Measurements from ENCODE around the gene WDR59. TPM values are rescaled to one million over a fixed set of nuclear protein-coding genes. Genes with fewer than 3 reads are reported as not detected.

WDR59 gene
- total RNA-seq, 2 experiments from 2014 or later = 67.1 to 72.3 TPM

- Mint-ChIP-seq H3K27ac (no peak overlapping the region), H3K4me1 (peaks cover 18% of the 10 kb centered on the region), H3K9me3 (no peaks in the 10 kb centered on the region), H3K4me3 (no peak overlapping the region), H3K27me3 (no peaks in the 10 kb centered on the region), H3K36me3 (ENCODE audit: low read depth) (peaks cover 23% of the 10 kb centered on the region)
- DNase-seq = no peak
- POLR2A ChIA-PET = no interaction called here
- CTCF ChIA-PET = interaction anchor here (0.6 kb wide), 1 partner anchor 357 kb away, joined by 3 read pairs; no protein-coding TSS in a partner anchor
These were observed 107.2 kb downstream of the WDR59 start for GRCh38 chr16:74877706-74878105.

GRCh38 chr16:74874912-74875546 is 109.9 kb downstream of the WDR59 start:
- POLR2A ChIA-PET = interaction anchor here (0.7 kb wide), 1 partner anchor 95 kb away, joined by 3 read pairs; no protein-coding TSS in a partner anchor
- Mint-ChIP-seq H3K9me3 (no peaks in the 10 kb centered on the region), H3K27me3 (no peaks in the 10 kb centered on the region), H3K4me1 (peaks cover 18% of the 10 kb centered on the region), H3K27ac (peak overlapping the region; percentile 44), H3K36me3 (ENCODE audit: low read depth) (peaks cover 20% of the 10 kb centered on the region), H3K4me3 (no peak overlapping the region)
- no peak for DNase-seq
- CTCF ChIA-PET = interaction anchor here (0.9 kb wide), 1 partner anchor 236 kb away, joined by 3 read pairs; no protein-coding TSS in a partner anchor

GRCh38 chr16:74874123-74874522 is 110.8 kb downstream of the WDR59 start:
- ChIA-PET CTCF (interaction anchor here (1.2 to 2.6 kb wide), 2 partner anchors 11 to 25 kb away, joined by 3 to 21 read pairs; no protein-coding TSS in a partner anchor), POLR2A (interaction anchor here (0.7 to 1.2 kb wide), 2 partner anchors 14 to 96 kb away, joined by 3 to 4 read pairs; no protein-coding TSS in a partner anchor)
- H3K36me3 Mint-ChIP-seq (ENCODE audit: low read depth) = peaks cover 24% of the 10 kb centered on the region
- H3K27me3 Mint-ChIP-seq = no peaks in the 10 kb centered on the region
- peak overlapping the region; percentile 65 for H3K27ac Mint-ChIP-seq
- no peaks in the 10 kb centered on the region for H3K9me3 Mint-ChIP-seq
- no peak for DNase-seq
- peaks cover 23% of the 10 kb centered on the region for H3K4me1 Mint-ChIP-seq
- no peak overlapping the region for H3K4me3 Mint-ChIP-seq

GRCh38 chr16:74872302-74872701 is 112.6 kb downstream of the WDR59 start:
- CTCF ChIA-PET = interaction anchor here (1.0 to 2.6 kb wide), 3 partner anchors 10 to 239 kb away, joined by 3 to 21 read pairs (median 5); no protein-coding TSS in a partner anchor
- no peak for DNase-seq

GRCh38 chr16:74871608-74872007 is 113.3 kb downstream of the WDR59 start:
- H3K27ac Mint-ChIP-seq = no peak overlapping the region
- no peaks in the 10 kb centered on the region for H3K9me3 Mint-ChIP-seq
- POLR2A ChIA-PET = no interaction called here
- DNase-seq = no peak
- CTCF ChIA-PET = interaction anchor here (1.0 to 2.6 kb wide), 3 partner anchors 9 to 240 kb away, joined by 3 to 21 read pairs (median 5); no protein-coding TSS in a partner anchor
- H3K4me3 Mint-ChIP-seq = no peak overlapping the region
- no peaks in the 10 kb centered on the region for H3K27me3 Mint-ChIP-seq
- H3K4me1 Mint-ChIP-seq = peaks cover 40% of the 10 kb centered on the region
- H3K36me3 Mint-ChIP-seq (ENCODE audit: low read depth) = peaks cover 24% of the 10 kb centered on the region

More at GRCh38 chr16:74872302-74872701, 112.6 kb downstream of the WDR59 start:
- no peak overlapping the region for H3K4me3 Mint-ChIP-seq
- H3K27ac Mint-ChIP-seq = no peak overlapping the region
- H3K36me3 Mint-ChIP-seq (ENCODE audit: low read depth) = peaks cover 24% of the 10 kb centered on the region
- H3K27me3 Mint-ChIP-seq = no peaks in the 10 kb centered on the region
- H3K4me1 Mint-ChIP-seq = peaks cover 40% of the 10 kb centered on the region
- no peaks in the 10 kb centered on the region for H3K9me3 Mint-ChIP-seq
- POLR2A ChIA-PET = no interaction called here

GRCh38 chr16:74868501-74868900 is 116.4 kb downstream of the WDR59 start:
- CTCF ChIA-PET = interaction anchor here (0.7 kb wide), 1 partner anchor 130 kb away, joined by 3 read pairs; no protein-coding TSS in a partner anchor
- no peak for DNase-seq
- POLR2A ChIA-PET = interaction anchor here (1.3 kb wide), 1 partner anchor 116 kb away, joined by 4 read pairs; the partner anchor contains the start of gene WDR59
- no peaks in the 10 kb centered on the region for H3K9me3 Mint-ChIP-seq
- H3K27ac Mint-ChIP-seq = peak overlapping the region; percentile 77
- H3K27me3 Mint-ChIP-seq = no peaks in the 10 kb centered on the region
- H3K4me3 Mint-ChIP-seq = no peak overlapping the region
- H3K36me3 Mint-ChIP-seq (ENCODE audit: low read depth) = peaks cover 12% of the 10 kb centered on the region
- peaks cover 25% of the 10 kb centered on the region for H3K4me1 Mint-ChIP-seq

GRCh38 chr16:74868035-74868434 is 116.9 kb downstream of the WDR59 start:
- Mint-ChIP-seq H3K9me3 (no peaks in the 10 kb centered on the region), H3K27me3 (no peaks in the 10 kb centered on the region), H3K4me3 (no peak overlapping the region), H3K4me1 (peaks cover 25% of the 10 kb centered on the region), H3K36me3 (ENCODE audit: low read depth) (peaks cover 8% of the 10 kb centered on the region), H3K27ac (peak overlapping the region; percentile 52)
- no peak for DNase-seq
- ChIA-PET POLR2A (interaction anchor here (1.3 kb wide), 1 partner anchor 117 kb away, joined by 4 read pairs; the partner anchor contains the start of gene WDR59), CTCF (no interaction called here)

GRCh38 chr16:74867281-74867849 is 117.6 kb downstream of the WDR59 start:
- H3K4me3 Mint-ChIP-seq = no peak overlapping the region
- H3K4me1 Mint-ChIP-seq = peaks cover 25% of the 10 kb centered on the region
- H3K36me3 Mint-ChIP-seq (ENCODE audit: low read depth) = peaks cover 8% of the 10 kb centered on the region
- no peaks in the 10 kb centered on the region for H3K27me3 Mint-ChIP-seq
- ChIA-PET POLR2A (no interaction called here), CTCF (interaction anchor here (0.7 kb wide), 1 partner anchor 246 kb away, joined by 3 read pairs; no protein-coding TSS in a partner anchor)
- no peak for DNase-seq
- H3K27ac Mint-ChIP-seq = peak overlapping the region; percentile 52
- no peaks in the 10 kb centered on the region for H3K9me3 Mint-ChIP-seq

- POLR2A ChIA-PET = no interaction called here
- DNase-seq = no peak
- Mint-ChIP-seq H3K4me3 (no peak overlapping the region), H3K36me3 (ENCODE audit: low read depth) (peaks cover 4% of the 10 kb centered on the region), H3K27me3 (no peaks in the 10 kb centered on the region), H3K27ac (peak overlapping the region; percentile 30), H3K4me1 (peaks cover 25% of the 10 kb centered on the region), H3K9me3 (no peaks in the 10 kb centered on the region)
- CTCF ChIA-PET = no interaction called here
These were observed 118.9 kb downstream of the WDR59 start for GRCh38 chr16:74865922-74866598.

GRCh38 chr16:74862743-74863244 is 122.1 kb downstream of the WDR59 start:
- POLR2A ChIA-PET = interaction anchor here (0.7 to 1.6 kb wide), 4 partner anchors 88 to 582 kb away, joined by 3 to 5 read pairs (median 3); partner anchors contain the start of genes FA2H and MLKL
- DNase-seq = no peak
- Mint-ChIP-seq H3K27me3 (no peaks in the 10 kb centered on the region), H3K27ac (no peak overlapping the region), H3K4me1 (peaks cover 6% of the 10 kb centered on the region), H3K4me3 (no peak overlapping the region), H3K9me3 (no peaks in the 10 kb centered on the region), H3K36me3 (ENCODE audit: low read depth) (no peaks in the 10 kb centered on the region)
- CTCF ChIA-PET = interaction anchor here (0.5 to 3.8 kb wide), 44 partner anchors 8 to 553 kb away, joined by 3 to 38 read pairs (median 4); partner anchors contain the start of genes FA2H, MLKL, RFWD3 and WDR59

GRCh38 chr16:74852500-74852875 is 132.4 kb downstream of the WDR59 start:
- POLR2A ChIA-PET = no interaction called here

GRCh38 chr16:74850027-74850426 is 134.9 kb downstream of the WDR59 start:
- Mint-ChIP-seq H3K27ac (no peak overlapping the region), H3K9me3 (no peaks in the 10 kb centered on the region), H3K4me1 (peaks cover 3% of the 10 kb centered on the region), H3K4me3 (no peak overlapping the region), H3K36me3 (ENCODE audit: low read depth) (no peaks in the 10 kb centered on the region), H3K27me3 (peaks cover 5% of the 10 kb centered on the region)
- POLR2A ChIA-PET = no interaction called here
- DNase-seq = no peak
- CTCF ChIA-PET = no interaction called here

More at GRCh38 chr16:74852500-74852875, 132.4 kb downstream of the WDR59 start:
- no peaks in the 10 kb centered on the region for H3K36me3 Mint-ChIP-seq (ENCODE audit: low read depth)
- CTCF ChIA-PET = interaction anchor here (1.7 kb wide), 1 partner anchor 10 kb away, joined by 13 read pairs; no protein-coding TSS in a partner anchor
- H3K4me3 Mint-ChIP-seq = no peak overlapping the region
- H3K27me3 Mint-ChIP-seq = no peaks in the 10 kb centered on the region
- peaks cover 3% of the 10 kb centered on the region for H3K4me1 Mint-ChIP-seq
- no peak for DNase-seq
- H3K27ac Mint-ChIP-seq = no peak overlapping the region
- no peaks in the 10 kb centered on the region for H3K9me3 Mint-ChIP-seq
